H1 (cell line): ENCODE data around the gene NCAPD2. TPM values are rescaled to one million over a fixed set of nuclear protein-coding genes. Genes with fewer than 3 reads are reported as not detected.
A peak's percentile ranks its signal among the peaks of the same experiment; 100 is the strongest.

Experiments used
- ASH2L ChIP-seq: fragments of 200-600, 300-600 bp; sonication (generic); IDR thresholded peaks from one replicate; pipeline ENCODE4 v1.7.1; 2017; ENCODE audit warnings: low read length
- EP300 ChIP-seq, 2 experiments: IDR thresholded peaks; 1 replicate in 1 of 2; 2 replicates in 1 of 2; pipeline ENCODE4 v1.6.1; 2011 to 2012; ENCODE audit warnings: low read depth in 2 of 2, low read length in 2 of 2, mild to moderate bottlenecking in 2 of 2, borderline replicate concordance in 1 of 2, inconsistent platforms in 1 of 2, moderate library complexity in 1 of 2
- RBBP5 ChIP-seq: IDR thresholded peaks from 2 replicates; pipeline ENCODE4 v1.7.1; 2012; ENCODE audit warnings: low read depth, mild to moderate bottlenecking, inconsistent platforms, low read length, moderate library complexity, borderline replicate concordance
- RFX5 ChIP-seq: IDR thresholded peaks from 2 replicates; pipeline ENCODE4 v1.6.1; 2011; ENCODE audit warnings: low read depth, low read length, improper control_type of control experiment, borderline replicate concordance
- SP4 ChIP-seq: IDR thresholded peaks from 2 replicates; pipeline ENCODE4 v1.6.1; 2012; ENCODE audit warnings: low read length, inconsistent platforms
- TAF1 ChIP-seq: IDR thresholded peaks from 2 replicates; pipeline ENCODE4 v1.6.1; 2011; ENCODE audit warnings: mild to moderate bottlenecking, low read depth, low read length
- TBP ChIP-seq: IDR thresholded peaks from 2 replicates; pipeline ENCODE4 v1.6.1; 2011; ENCODE audit warnings: low read depth, low read length, improper control_type of control experiment
- YY1 ChIP-seq: IDR thresholded peaks from 2 replicates; pipeline ENCODE4 v1.6.1; 2011; ENCODE audit warnings: low read depth, mild to moderate bottlenecking, low read length
- polyA plus RNA-seq, 7 experiments: library from polyadenylated mRNA; depleted of rRNA in 3 of 7; stranded (reverse) in 5 of 7; unstranded in 2 of 7; fragments of >200 nt in 5 of 7; fragments of 200-250 nt in 2 of 7; gene quantifications; 1 replicate in 5 of 7; 2 replicates in 1 of 7; 4 replicates in 1 of 7; pipeline versions ENCODE4 v1.2.1 to v1.2.3, GENCODE V29; 2011 to 2013; ENCODE audit warnings: missing spikeins in 2 of 7, mixed read lengths in 2 of 7
- total RNA-seq: library from RNA; stranded (reverse); fragmentation: NEBNext Ultra II Directional; extraction: Animal tissue kit (Norgen Biotek cat#: 25700); gene quantifications from 2 replicates; pipeline ENCODE4 v1.2.1, GENCODE V29; 2021
- TF ChIP-seq, protein P1 (sequence below): IDR thresholded peaks from 2 replicates; pipeline ENCODE4 v1.6.1; 2012; ENCODE audit warnings: inconsistent platforms

Gene NCAPD2
- total and polyA plus RNA-seq, 2 of the 8 experiments (the other 6 are each of a cell fraction or from before 2014, with no cell fraction given): 55.8 to 132 TPM

DNA sequence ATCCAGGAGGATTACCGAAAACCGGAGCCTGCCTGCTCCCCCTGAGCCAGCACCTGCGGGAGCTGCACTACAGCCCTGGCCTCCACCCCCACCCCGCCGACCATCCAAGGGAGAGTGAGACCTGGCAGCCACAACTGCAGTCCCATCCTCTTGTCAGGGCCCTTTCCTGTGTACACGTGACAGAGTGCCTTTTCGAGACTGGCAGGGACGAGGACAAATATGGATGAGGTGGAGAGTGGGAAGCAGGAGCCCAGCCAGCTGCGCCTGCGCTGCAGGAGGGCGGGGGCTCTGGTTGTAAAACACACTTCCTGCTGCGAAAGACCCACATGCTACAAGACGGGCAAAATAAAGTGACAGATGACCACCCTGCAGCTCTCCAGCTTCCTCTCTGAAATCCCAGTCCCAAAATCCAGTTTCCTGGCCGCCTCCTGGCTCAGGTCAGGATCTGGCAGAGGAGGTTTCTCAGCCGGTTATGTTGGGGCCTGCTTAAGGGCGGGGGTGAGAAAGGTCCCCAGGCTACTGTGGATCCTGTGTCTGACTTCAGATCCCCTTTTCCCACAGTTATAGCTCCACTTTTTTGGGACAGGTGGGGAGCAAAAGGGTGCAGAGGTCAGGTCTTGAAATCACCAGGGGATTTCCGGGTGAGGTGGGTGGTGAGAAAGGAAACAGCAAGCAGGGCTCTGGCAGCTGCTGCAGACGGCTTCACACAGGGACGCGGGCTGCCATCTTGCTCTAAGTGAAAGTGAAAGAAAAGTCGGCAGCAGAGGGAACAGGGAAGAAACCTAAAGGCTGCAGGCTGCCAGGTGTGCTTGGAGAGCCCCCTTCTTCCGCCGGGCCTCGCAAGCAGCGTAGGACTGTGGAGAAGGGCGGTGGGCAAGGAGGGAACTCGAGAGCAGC is 42.3 kb upstream of the NCAPD2 start, which contains the start of gene TAPBPL (continued):
- TF ChIP-seq TBP (0 out of 2 replicates have a peak, but pooled peaks have one; percentile 15), SP4 (0 out of 2 replicates have a peak, but pooled peaks have one; percentile 36), RFX5 (no peak), ASH2L (peak; percentile 55), TAF1 (peak; percentile 17; the same call in 1 of the 2 replicates), EP300 (IDR thresholded peaks at IDR 0.05; ENCODE audit: borderline replicate concordance in 1 of 2, low read depth in 2 of 2, low read length in 2 of 2) (no peak), YY1 (peak; percentile 81), RBBP5 (peak; percentile 50)
- TF ChIP-seq, protein P1, sequence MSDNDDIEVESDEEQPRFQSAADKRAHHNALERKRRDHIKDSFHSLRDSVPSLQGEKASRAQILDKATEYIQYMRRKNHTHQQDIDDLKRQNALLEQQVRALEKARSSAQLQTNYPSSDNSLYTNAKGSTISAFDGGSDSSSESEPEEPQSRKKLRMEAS: peak; percentile 69
